Gastroesophageal sphincter (tissue), 4 donors: ENCODE measurements around the gene COQ10A. TPM values are rescaled to one million over a fixed set of nuclear protein-coding genes. Genes with fewer than 3 reads are reported as not detected.

ENCODE experiments used
- ATAC-seq: fragments of 150-250 bp; one replicate; pipeline ENCODE4 v1.9.1; 2016; ENCODE audit warnings: mild to moderate bottlenecking, moderate library complexity
- H3K27ac ChIP-seq, 4 donors: fragments of 200-600 bp; sonication (generic) in 3 of 4; 1 replicate in 3 of 4; 2 replicates in 1 of 4; pipeline ENCODE4 v1.5.1; 2016 to 2019
- H3K27me3 ChIP-seq: fragments of 200-600 bp; sonication (generic); one replicate; pipeline ENCODE4 v1.5.1; 2019
- H3K36me3 ChIP-seq, 2 donors: fragments of 200-600 bp; sonication (generic); one replicate each; pipeline ENCODE4 v1.5.1; 2019; ENCODE audit warnings: control low read depth in 1 of 2
- H3K4me1 ChIP-seq, 3 donors: fragments of 200-600 bp; sonication (generic); 1 replicate in 2 of 3; 2 replicates in 1 of 3; pipeline ENCODE4 v1.5.1; 2016 to 2019; ENCODE audit warnings: control low read depth in 2 of 3
- H3K4me3 ChIP-seq, 2 donors: fragments of 200-600 bp; sonication (generic); one replicate each; pipeline ENCODE4 v1.5.1; 2019; ENCODE audit warnings: mild to moderate bottlenecking in 1 of 2, moderate library complexity in 1 of 2
- H3K9me3 ChIP-seq, 3 donors: fragments of 200-600 bp; sonication (generic); one replicate each; pipeline ENCODE4 v1.5.1; 2017 to 2019; ENCODE audit warnings: control low read depth in 2 of 3
- EP300 ChIP-seq: sonication (generic); formaldehyde crosslinking; IDR thresholded peaks from one replicate; pipeline ENCODE4 v1.6.1; 2017; ENCODE audit warnings: antibody characterized with exemption, mild to moderate bottlenecking
- POLR2A ChIP-seq, 2 donors: fragments of 450-650 bp; IDR thresholded peaks; one replicate each; pipeline ENCODE4 v1.6.1; 2017; ENCODE audit warnings: antibody characterized with exemption in 2 of 2, mild to moderate bottlenecking in 2 of 2, moderate library complexity in 1 of 2
- POLR2AphosphoS5 ChIP-seq: sonication (generic); formaldehyde crosslinking; IDR thresholded peaks from one replicate; pipeline ENCODE4 v1.6.1; 2017; ENCODE audit warnings: antibody characterized with exemption
- WGBS, 2 donors: methylation state at CpG; one replicate each; pipeline ENCODE4 v1.1.5; 2018; ENCODE audit warnings: low coverage in 1 of 2; 5-methylcytosine and 5-hydroxymethylcytosine counted together
- total RNA-seq, 4 donors: library from RNA; depleted of rRNA; stranded (reverse); fragments of >200 nt; gene quantifications; one replicate each; pipeline ENCODE4 v1.1.0, GENCODE V29; 2016
- TF ChIP-seq, protein P1 (sequence below), 4 experiments: fragments of 200-600 bp in 2 of 4; fragments of 450-650 bp in 2 of 4; sonication (generic) in 1 of 4; IDR thresholded peaks; one replicate each; pipeline ENCODE4 v1.5.1; 2017 to 2019; ENCODE audit warnings: antibody characterized with exemption in 4 of 4, mild to moderate bottlenecking in 2 of 4, moderate library complexity in 2 of 4

Gene COQ10A
- total RNA-seq, 4 donors from 2014 or later, result 9.3 to 18.4 (median 12.5) TPM

- Histone ChIP-seq H3K4me3 (no peak overlapping the region), H3K27me3 (no peaks in the 10 kb centered on the region), H3K4me1 (no peaks in the 10 kb centered on the region), H3K9me3 (no peaks in the 10 kb centered on the region), H3K27ac (no peak overlapping the region), H3K36me3 (peaks cover 4 to 100% of the 10 kb centered on the region in 2 donors)
- no CpG with 5 or more reads among the region's 3 CpGs for WGBS, 2 donors
- TF ChIP-seq POLR2A (IDR thresholded peaks at IDR 0.05), result no peak
- TF ChIP-seq POLR2AphosphoS5, result no peak
- no peak for TF ChIP-seq EP300
- TF ChIP-seq, protein P1, sequence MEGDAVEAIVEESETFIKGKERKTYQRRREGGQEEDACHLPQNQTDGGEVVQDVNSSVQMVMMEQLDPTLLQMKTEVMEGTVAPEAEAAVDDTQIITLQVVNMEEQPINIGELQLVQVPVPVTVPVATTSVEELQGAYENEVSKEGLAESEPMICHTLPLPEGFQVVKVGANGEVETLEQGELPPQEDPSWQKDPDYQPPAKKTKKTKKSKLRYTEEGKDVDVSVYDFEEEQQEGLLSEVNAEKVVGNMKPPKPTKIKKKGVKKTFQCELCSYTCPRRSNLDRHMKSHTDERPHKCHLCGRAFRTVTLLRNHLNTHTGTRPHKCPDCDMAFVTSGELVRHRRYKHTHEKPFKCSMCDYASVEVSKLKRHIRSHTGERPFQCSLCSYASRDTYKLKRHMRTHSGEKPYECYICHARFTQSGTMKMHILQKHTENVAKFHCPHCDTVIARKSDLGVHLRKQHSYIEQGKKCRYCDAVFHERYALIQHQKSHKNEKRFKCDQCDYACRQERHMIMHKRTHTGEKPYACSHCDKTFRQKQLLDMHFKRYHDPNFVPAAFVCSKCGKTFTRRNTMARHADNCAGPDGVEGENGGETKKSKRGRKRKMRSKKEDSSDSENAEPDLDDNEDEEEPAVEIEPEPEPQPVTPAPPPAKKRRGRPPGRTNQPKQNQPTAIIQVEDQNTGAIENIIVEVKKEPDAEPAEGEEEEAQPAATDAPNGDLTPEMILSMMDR (IDR thresholded peaks at IDR 0.05), result no peak
- ATAC-seq, result peak; percentile 17
Observed at GRCh38 chr12:56243731-56244181, 23.0 kb upstream of the COQ10A start.

- Histone ChIP-seq H3K36me3 (peaks cover 4 to 100% of the 10 kb centered on the region in 2 donors), H3K4me1 (no peaks in the 10 kb centered on the region), H3K4me3 (no peak overlapping the region), H3K27ac (no peak overlapping the region), H3K9me3 (no peaks in the 10 kb centered on the region), H3K27me3 (no peaks in the 10 kb centered on the region)
- ATAC-seq, result no peak
- no peak for TF ChIP-seq POLR2A (IDR thresholded peaks at IDR 0.05)
- TF ChIP-seq, protein P1 (IDR thresholded peaks at IDR 0.05), result no peak
- no peak for TF ChIP-seq EP300
- TF ChIP-seq POLR2AphosphoS5, result no peak
- WGBS, 2 donors, result no CpG with 5 or more reads among the region's 14 CpGs
Observed at GRCh38 chr12:56244494-56244893, 22.2 kb upstream of the COQ10A start.

DNA sequence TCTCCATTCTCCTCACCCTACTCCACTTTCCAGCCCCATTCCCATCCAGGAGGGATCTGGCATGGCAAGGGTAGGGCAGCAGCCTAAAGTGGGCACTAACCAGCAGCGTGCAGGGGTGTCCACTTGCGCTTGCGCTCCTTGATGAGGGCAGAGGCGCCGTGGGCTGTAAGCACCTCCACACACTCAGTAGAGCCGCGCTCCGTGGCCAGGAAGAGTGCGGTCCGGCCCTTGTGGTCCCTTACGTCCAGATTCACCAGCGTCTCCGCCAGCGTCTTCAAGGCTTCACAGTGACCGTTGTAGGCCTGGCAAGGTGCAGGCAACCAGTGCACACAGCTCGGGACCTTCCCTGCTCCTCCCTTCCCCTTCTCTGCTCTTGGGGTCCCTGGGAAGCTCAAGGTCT lies 18.8 kb upstream of the COQ10A start:
- no peaks in the 10 kb centered on the region for H3K27me3 ChIP-seq
- H3K27ac ChIP-seq, result no peak overlapping the region
- H3K36me3 ChIP-seq, result peaks cover 4 to 100% of the 10 kb centered on the region in 2 donors
- H3K4me1 ChIP-seq, result no peaks in the 10 kb centered on the region
- WGBS, 2 donors, result 87% methylated on average over 4 of the region's 16 CpGs; no CpG with 5 or more reads in 1 of the 2 donors
- H3K9me3 ChIP-seq, result no peaks in the 10 kb centered on the region
- TF ChIP-seq EP300, result no peak
- TF ChIP-seq POLR2A (IDR thresholded peaks at IDR 0.05), result no peak
- TF ChIP-seq POLR2AphosphoS5, result no peak
- TF ChIP-seq, protein P1 (IDR thresholded peaks at IDR 0.05), result no peak
- no peak for ATAC-seq
- H3K4me3 ChIP-seq, result no peak overlapping the region

- H3K27me3 ChIP-seq, result no peaks in the 10 kb centered on the region
- TF ChIP-seq POLR2A (IDR thresholded peaks at IDR 0.05) (no peak), EP300 (no peak), POLR2AphosphoS5 (no peak)
- TF ChIP-seq, protein P1 (IDR thresholded peaks at IDR 0.05), result no peak
- no peak for ATAC-seq
- no peaks in the 10 kb centered on the region for H3K4me1 ChIP-seq
- no peak overlapping the region for H3K27ac ChIP-seq
- no CpG with 5 or more reads among the region's 8 CpGs for WGBS, 2 donors
- H3K36me3 ChIP-seq, result peaks cover 4 to 100% of the 10 kb centered on the region in 2 donors
- H3K9me3 ChIP-seq, result no peaks in the 10 kb centered on the region
- H3K4me3 ChIP-seq, result no peak overlapping the region
Observed at GRCh38 chr12:56248711-56249110, 18.0 kb upstream of the COQ10A start.

GRCh38 chr12:56252649-56253048 lies 14.1 kb upstream of the COQ10A start:
- no peak for ATAC-seq
- no peaks in the 10 kb centered on the region for H3K9me3 ChIP-seq
- TF ChIP-seq, protein P1 (IDR thresholded peaks at IDR 0.05), result no peak
- no peak for TF ChIP-seq POLR2A (IDR thresholded peaks at IDR 0.05)
- peaks cover 4 to 23% (median 15%) of the 10 kb centered on the region in 3 donors for H3K4me1 ChIP-seq
- no peak overlapping the region for H3K4me3 ChIP-seq
- 80% methylated on average over 1 of the region's 3 CpGs; no CpG with 5 or more reads in 1 of the 2 donors for WGBS, 2 donors
- H3K27me3 ChIP-seq, result no peaks in the 10 kb centered on the region
- peaks cover 4 to 93% of the 10 kb centered on the region in 2 donors for H3K36me3 ChIP-seq
- H3K27ac ChIP-seq, result no peak overlapping the region
